HepG2 (cell line): ENCODE measurements around the gene NCAPD2.
"Not testable (repeated sequence)": the region's sequence is repeated elsewhere in the genome, so short reads cannot be mapped to it uniquely, and the experiment has no call there.

Source experiments
- ARID2 ChIP-seq: sonication (generic); formaldehyde crosslinking; IDR thresholded peaks from 2 replicates; pipeline ENCODE4 v1.8.1; 2022; ENCODE audit warnings: mild to moderate bottlenecking, missing genetic modification reagents, borderline replicate concordance
- PCBP1 ChIP-seq: fragments of 200-400 bp; formaldehyde crosslinking; IDR thresholded peaks from 2 replicates; pipeline ENCODE4 v1.6.1; 2017; ENCODE audit warnings: mild to moderate bottlenecking, low read depth, low read length, borderline replicate concordance
- ZNF12 ChIP-seq: sonication (generic); formaldehyde crosslinking; IDR thresholded peaks from 2 replicates; pipeline ENCODE4 v1.5.0; 2020; ENCODE audit warnings: missing genetic modification reagents
- TF ChIP-seq, protein P1 (sequence below), 2 experiments: sonication (generic) in 1 of 2; formaldehyde crosslinking in 1 of 2; IDR thresholded peaks; 2 replicates each; pipeline versions ENCODE4 v1.4.0 to v1.6.1; 2018 to 2020; ENCODE audit warnings: missing genetic modification reagents in 2 of 2, borderline replicate concordance in 1 of 2, low read depth in 1 of 2, mild to moderate bottlenecking in 1 of 2, missing biosample characterization in 1 of 2
- TF ChIP-seq, protein P2 (sequence below): sonication (generic); formaldehyde crosslinking; IDR thresholded peaks from 2 replicates; pipeline ENCODE4 v1.4.0; 2020; ENCODE audit warnings: missing genetic modification reagents
- TF ChIP-seq, protein P3 (sequence below): fragments of 450-650 bp; IDR thresholded peaks from 2 replicates; pipeline ENCODE4 v1.6.1; 2017

DNA sequence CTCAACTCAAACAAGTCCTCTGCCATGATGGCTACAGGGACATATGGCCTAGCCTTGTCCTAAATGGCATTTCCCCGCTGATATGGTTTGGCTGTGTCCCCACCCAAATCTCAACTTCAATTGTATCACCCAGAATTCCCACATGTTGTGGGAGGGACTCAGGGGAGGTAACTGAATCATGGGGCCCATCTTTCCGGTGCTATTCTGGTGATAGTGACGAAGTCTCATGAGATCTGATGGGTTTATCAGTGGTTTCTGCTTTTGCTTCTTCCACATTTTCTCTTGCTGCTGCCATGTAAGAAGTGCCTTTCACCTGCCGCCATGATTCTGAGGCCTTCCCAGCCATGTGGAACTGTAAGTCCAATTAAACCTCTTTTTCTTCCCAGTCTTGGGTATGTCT is 27.2 kb upstream of the NCAPD2 start:
- TF ChIP-seq, protein P1, sequence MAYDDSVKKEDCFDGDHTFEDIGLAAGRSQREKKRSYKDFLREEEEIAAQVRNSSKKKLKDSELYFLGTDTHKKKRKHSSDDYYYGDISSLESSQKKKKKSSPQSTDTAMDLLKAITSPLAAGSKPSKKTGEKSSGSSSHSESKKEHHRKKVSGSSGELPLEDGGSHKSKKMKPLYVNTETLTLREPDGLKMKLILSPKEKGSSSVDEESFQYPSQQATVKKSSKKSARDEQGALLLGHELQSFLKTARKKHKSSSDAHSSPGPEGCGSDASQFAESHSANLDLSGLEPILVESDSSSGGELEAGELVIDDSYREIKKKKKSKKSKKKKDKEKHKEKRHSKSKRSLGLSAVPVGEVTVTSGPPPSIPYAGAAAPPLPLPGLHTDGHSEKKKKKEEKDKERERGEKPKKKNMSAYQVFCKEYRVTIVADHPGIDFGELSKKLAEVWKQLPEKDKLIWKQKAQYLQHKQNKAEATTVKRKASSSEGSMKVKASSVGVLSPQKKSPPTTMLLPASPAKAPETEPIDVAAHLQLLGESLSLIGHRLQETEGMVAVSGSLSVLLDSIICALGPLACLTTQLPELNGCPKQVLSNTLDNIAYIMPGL (CRISPR knock-in tag; IDR thresholded peaks at IDR 0.05; ENCODE audit: borderline replicate concordance in 1 of 2, low read depth in 1 of 2), result not testable (repeated sequence)
- TF ChIP-seq, protein P2, sequence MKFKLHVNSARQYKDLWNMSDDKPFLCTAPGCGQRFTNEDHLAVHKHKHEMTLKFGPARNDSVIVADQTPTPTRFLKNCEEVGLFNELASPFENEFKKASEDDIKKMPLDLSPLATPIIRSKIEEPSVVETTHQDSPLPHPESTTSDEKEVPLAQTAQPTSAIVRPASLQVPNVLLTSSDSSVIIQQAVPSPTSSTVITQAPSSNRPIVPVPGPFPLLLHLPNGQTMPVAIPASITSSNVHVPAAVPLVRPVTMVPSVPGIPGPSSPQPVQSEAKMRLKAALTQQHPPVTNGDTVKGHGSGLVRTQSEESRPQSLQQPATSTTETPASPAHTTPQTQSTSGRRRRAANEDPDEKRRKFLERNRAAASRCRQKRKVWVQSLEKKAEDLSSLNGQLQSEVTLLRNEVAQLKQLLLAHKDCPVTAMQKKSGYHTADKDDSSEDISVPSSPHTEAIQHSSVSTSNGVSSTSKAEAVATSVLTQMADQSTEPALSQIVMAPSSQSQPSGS, result not testable (repeated sequence)
- TF ChIP-seq PCBP1; ZNF12 (CRISPR knock-in tag); ARID2: not testable (repeated sequence)
- TF ChIP-seq, protein P3, sequence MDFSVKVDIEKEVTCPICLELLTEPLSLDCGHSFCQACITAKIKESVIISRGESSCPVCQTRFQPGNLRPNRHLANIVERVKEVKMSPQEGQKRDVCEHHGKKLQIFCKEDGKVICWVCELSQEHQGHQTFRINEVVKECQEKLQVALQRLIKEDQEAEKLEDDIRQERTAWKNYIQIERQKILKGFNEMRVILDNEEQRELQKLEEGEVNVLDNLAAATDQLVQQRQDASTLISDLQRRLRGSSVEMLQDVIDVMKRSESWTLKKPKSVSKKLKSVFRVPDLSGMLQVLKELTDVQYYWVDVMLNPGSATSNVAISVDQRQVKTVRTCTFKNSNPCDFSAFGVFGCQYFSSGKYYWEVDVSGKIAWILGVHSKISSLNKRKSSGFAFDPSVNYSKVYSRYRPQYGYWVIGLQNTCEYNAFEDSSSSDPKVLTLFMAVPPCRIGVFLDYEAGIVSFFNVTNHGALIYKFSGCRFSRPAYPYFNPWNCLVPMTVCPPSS, result not testable (repeated sequence)
